T-helper 2 cell treated with Interferon-gamma antibody and Interleukin-4, amounts not matched to agents 100 ng/mL and 5 ng/mL, for 36 hours (primary cell): Measurements from ENCODE around the gene CAMK1. TPM values are rescaled to one million over a fixed set of nuclear protein-coding genes. Genes with fewer than 3 reads are reported as not detected.
"Not testable (repeated sequence)": the region's sequence is repeated elsewhere in the genome, so short reads cannot be mapped to it uniquely, and the experiment has no call there.

Source experiments
- intact Hi-C: fragments of 100-400 bp; cut with micrococcal nuclease; formaldehyde crosslinking; loops from one replicate; pipeline ENCODE4 v1.15.1; 2023
- total RNA-seq: library from RNA; stranded (reverse); gene quantifications from 2 replicates; pipeline ENCODE4 v1.2.3, GENCODE V29; 2022

Gene CAMK1
- total RNA-seq, 1 donor from 2014 or later = 46.7 TPM

GRCh38 chr3:9777694-9778021 lies 7.9 kb upstream of the CAMK1 start:
- intact Hi-C loops = no loop called here

GRCh38 chr3:9776896-9777693 lies 7.3 kb upstream of the CAMK1 start:
- intact Hi-C loops = no loop called here

- intact Hi-C loops = not testable (repeated sequence)
Measured at GRCh38 chr3:9771007-9771406, 1.3 kb upstream of the CAMK1 start.

GRCh38 chr3:9770276-9770812 lies 597 bp upstream of the CAMK1 start:
- intact Hi-C loops = no loop called here

GRCh38 chr3:9769012-9769411 lies 735 bp downstream of the CAMK1 start:
- intact Hi-C loops = loop anchor here (1.0 kb wide), 3 partner anchors 10 to 24 kb away; partner anchors contain the start of gene ARPC4

GRCh38 chr3:9768141-9768775 lies 1.5 kb downstream of the CAMK1 start:
- intact Hi-C loops = no loop called here

GRCh38 chr3:9767418-9767817 lies 2.3 kb downstream of the CAMK1 start:
- intact Hi-C loops = no loop called here

- intact Hi-C loops = no loop called here
Measured at GRCh38 chr3:9765865-9766264, 3.9 kb downstream of the CAMK1 start.

GRCh38 chr3:9762871-9763270 lies 6.9 kb downstream of the CAMK1 start:
- intact Hi-C loops = no loop called here

- intact Hi-C loops = no loop called here
Measured at GRCh38 chr3:9761919-9762318, 7.8 kb downstream of the CAMK1 start.

- intact Hi-C loops = no loop called here
Measured at GRCh38 chr3:9760779-9761505, 8.8 kb downstream of the CAMK1 start.

GRCh38 chr3:9757427-9757826 lies 12.3 kb downstream of the CAMK1 start:
- intact Hi-C loops = no loop called here

GRCh38 chr3:9754678-9755077 lies 15.1 kb downstream of the CAMK1 start:
- intact Hi-C loops = no loop called here

GRCh38 chr3:9750556-9751411 lies 19.0 kb downstream of the CAMK1 start:
- intact Hi-C loops = loop anchor here (1.0 kb wide), 4 partner anchors 19 to 101 kb away; partner anchors contain the start of genes BRPF1, CAMK1, MTMR14 and TADA3

- intact Hi-C loops = loop anchor here (1.0 kb wide), 4 partner anchors 19 to 101 kb away; partner anchors contain the start of genes BRPF1, CAMK1, MTMR14 and TADA3
Measured at GRCh38 chr3:9749645-9750555, 19.8 kb downstream of the CAMK1 start, which contains the start of gene OGG1. TSS of gene OGG1 (plus strand) at chr3:9749952. CDS start at chr3:9750287, 335 bp downstream.

- intact Hi-C loops = no loop called here
Measured at GRCh38 chr3:9749296-9749644, 20.5 kb downstream of the CAMK1 start.

- intact Hi-C loops = no loop called here
Measured at GRCh38 chr3:9748031-9748430, 21.7 kb downstream of the CAMK1 start.

- intact Hi-C loops = no loop called here
Measured at GRCh38 chr3:9747267-9747666, 22.5 kb downstream of the CAMK1 start.

- intact Hi-C loops = no loop called here
Measured at GRCh38 chr3:9746330-9746729, 23.4 kb downstream of the CAMK1 start.

GRCh38 chr3:9745521-9745920 lies 24.2 kb downstream of the CAMK1 start:
- intact Hi-C loops = no loop called here
